Neural crest cell (in vitro differentiated cells): ENCODE data around the gene ARFIP1. TPM values are rescaled to one million over a fixed set of nuclear protein-coding genes. Genes with fewer than 3 reads are reported as not detected.
"Not testable (repeated sequence)": the region's sequence is repeated elsewhere in the genome, so short reads cannot be mapped to it uniquely, and the experiment has no call there.

Experiments
- DNase-seq: peaks from one replicate; pipeline ENCODE4 v3.0.0; 2021; ENCODE audit warnings: low read depth, mixed read lengths, low spot score
- H3K27ac Mint-ChIP-seq: one replicate; pipeline ENCODE4 v1.8.0; 2021; ENCODE audit warnings: mild to moderate bottlenecking, mixed read lengths; ENCODE audit not compliant: unreplicated experiment
- H3K27me3 Mint-ChIP-seq: 2 replicates; pipeline ENCODE4 v1.8.0; 2021; ENCODE audit warnings: low read depth, mild to moderate bottlenecking, mixed read lengths
- H3K36me3 Mint-ChIP-seq: 2 replicates; pipeline ENCODE4 v1.8.0; 2021; ENCODE audit warnings: low read depth, mild to moderate bottlenecking, mixed read lengths
- H3K4me1 Mint-ChIP-seq: 2 replicates; pipeline ENCODE4 v1.8.0; 2021; ENCODE audit warnings: mixed read lengths
- H3K4me3 Mint-ChIP-seq: one replicate; pipeline ENCODE4 v1.8.0; 2021; ENCODE audit warnings: mild to moderate bottlenecking, mixed read lengths
- H3K9me3 Mint-ChIP-seq: 2 replicates; pipeline ENCODE4 v1.8.0; 2021; ENCODE audit warnings: mixed read lengths
- total RNA-seq: library from RNA; stranded (reverse); gene quantifications from 2 replicates; pipeline ENCODE4 v1.2.1, GENCODE V29; 2021
- TF ChIP-seq, protein P1 (sequence below): fragments of 200-600 bp; sonication (generic); conservative IDR thresholded peaks from 2 replicates; pipeline ENCODE4 v1.5.0; 2021; ENCODE audit warnings: antibody characterized with exemption, mild to moderate bottlenecking

ARFIP1 gene
- total RNA-seq, 1 donor from 2014 or later: 37.4 TPM

DNA sequence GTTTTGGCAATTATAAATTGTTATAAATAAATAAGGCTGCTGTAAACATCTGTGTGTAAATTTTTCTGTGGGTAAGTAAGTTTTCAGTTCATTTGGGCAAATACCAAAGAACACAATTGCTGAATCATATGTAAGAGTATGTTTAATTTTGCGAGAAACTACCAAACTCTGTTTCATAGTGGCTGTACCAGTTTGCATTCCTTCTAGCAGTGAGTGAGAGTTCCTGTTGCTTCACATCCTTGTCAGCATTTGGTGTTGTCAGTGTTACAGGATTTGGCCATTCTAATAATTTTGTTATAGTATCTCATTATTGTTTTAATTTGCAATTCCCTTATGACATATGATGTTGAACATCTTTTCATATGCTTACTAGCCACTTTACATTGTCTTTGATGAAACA lies 48.4 kb downstream of the ARFIP1 start:
- no peak overlapping the region for H3K27ac Mint-ChIP-seq
- H3K36me3 Mint-ChIP-seq: peaks cover 59% of the 10 kb centered on the region
- H3K4me1 Mint-ChIP-seq: no peaks in the 10 kb centered on the region
- H3K9me3 Mint-ChIP-seq: peaks cover 26% of the 10 kb centered on the region
- H3K27me3 Mint-ChIP-seq: no peaks in the 10 kb centered on the region
- DNase-seq: no peak
- H3K4me3 Mint-ChIP-seq: no peak overlapping the region
- TF ChIP-seq, protein P1, sequence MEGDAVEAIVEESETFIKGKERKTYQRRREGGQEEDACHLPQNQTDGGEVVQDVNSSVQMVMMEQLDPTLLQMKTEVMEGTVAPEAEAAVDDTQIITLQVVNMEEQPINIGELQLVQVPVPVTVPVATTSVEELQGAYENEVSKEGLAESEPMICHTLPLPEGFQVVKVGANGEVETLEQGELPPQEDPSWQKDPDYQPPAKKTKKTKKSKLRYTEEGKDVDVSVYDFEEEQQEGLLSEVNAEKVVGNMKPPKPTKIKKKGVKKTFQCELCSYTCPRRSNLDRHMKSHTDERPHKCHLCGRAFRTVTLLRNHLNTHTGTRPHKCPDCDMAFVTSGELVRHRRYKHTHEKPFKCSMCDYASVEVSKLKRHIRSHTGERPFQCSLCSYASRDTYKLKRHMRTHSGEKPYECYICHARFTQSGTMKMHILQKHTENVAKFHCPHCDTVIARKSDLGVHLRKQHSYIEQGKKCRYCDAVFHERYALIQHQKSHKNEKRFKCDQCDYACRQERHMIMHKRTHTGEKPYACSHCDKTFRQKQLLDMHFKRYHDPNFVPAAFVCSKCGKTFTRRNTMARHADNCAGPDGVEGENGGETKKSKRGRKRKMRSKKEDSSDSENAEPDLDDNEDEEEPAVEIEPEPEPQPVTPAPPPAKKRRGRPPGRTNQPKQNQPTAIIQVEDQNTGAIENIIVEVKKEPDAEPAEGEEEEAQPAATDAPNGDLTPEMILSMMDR: no peak

DNA sequence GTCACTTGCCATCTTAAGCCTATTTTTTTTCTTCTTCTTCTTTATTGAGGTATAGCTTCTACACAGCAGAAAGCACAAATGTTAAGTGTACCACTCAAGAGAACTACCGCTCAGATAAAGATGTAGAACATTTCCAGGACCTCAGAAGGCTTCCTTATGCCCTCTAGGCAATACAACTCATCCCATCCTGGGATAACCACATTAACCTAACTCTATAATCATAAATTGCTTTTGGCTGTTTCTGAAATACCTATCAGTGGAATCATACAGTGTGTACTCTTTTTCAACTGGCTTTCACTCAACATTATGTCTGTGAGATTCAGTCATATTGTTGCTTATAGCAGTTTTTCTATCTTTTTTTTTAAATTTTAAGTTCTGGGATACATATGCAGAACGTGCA lies 51.7 kb downstream of the ARFIP1 start:
- H3K36me3 Mint-ChIP-seq: peaks cover 67% of the 10 kb centered on the region
- H3K27me3 Mint-ChIP-seq: no peaks in the 10 kb centered on the region

DNA sequence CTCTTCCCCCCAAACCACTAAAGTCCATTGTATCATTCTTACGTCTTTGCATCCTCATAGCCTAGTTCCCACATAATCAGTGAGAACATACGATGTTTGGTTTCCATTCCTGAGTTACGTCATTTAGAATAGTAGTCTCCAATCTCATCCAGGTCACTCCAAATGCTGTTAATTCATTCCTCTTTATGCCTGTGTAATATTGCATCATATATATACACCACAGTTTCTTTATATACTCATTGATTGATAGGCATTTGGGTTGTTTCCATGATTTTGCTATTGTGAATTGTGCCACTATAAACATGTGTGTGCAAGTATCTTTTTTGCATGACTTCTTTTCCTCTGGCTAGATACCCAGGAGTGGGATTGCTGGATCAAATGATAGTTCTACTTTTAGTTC lies 57.2 kb downstream of the ARFIP1 start:
- H3K27ac Mint-ChIP-seq: no peak overlapping the region
- peaks cover 5% of the 10 kb centered on the region for H3K4me1 Mint-ChIP-seq
- no peak overlapping the region for H3K4me3 Mint-ChIP-seq
- no peak for DNase-seq
- TF ChIP-seq, protein P1: no peak
- H3K27me3 Mint-ChIP-seq: no peaks in the 10 kb centered on the region
- peaks cover 28% of the 10 kb centered on the region for H3K9me3 Mint-ChIP-seq
- H3K36me3 Mint-ChIP-seq: peaks cover 83% of the 10 kb centered on the region

More for the DNA sequence above, 51.7 kb downstream of the ARFIP1 start:
- DNase-seq: no peak
- Mint-ChIP-seq H3K9me3 (peaks cover 11% of the 10 kb centered on the region), H3K4me1 (peaks cover 5% of the 10 kb centered on the region), H3K27ac (no peak overlapping the region), H3K4me3 (no peak overlapping the region)
- TF ChIP-seq, protein P1: no peak

DNA sequence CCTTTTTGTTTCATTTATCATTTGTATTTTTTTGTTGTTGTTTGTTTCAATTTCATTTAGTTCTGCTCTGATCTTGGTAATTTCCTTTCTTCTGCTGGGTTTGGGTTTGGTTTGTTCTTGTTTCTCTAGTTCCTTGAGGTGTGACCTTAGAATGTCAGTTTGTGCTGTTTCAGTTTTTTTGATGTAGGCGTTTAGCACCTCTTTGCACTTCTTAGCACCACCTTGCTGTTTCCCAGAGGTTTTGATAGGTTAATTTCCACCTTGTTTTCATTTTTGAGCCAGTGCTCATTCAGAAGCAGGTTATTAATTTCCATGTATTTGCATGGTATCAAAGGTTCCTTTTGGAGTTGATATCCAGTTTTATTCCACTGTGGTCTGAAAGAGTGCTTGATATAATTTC lies 60.0 kb downstream of the ARFIP1 start:
- Mint-ChIP-seq H3K9me3 (peaks cover 31% of the 10 kb centered on the region), H3K36me3 (peaks cover 71% of the 10 kb centered on the region)
- not testable (repeated sequence) for H3K27me3 Mint-ChIP-seq, DNase-seq, H3K27ac Mint-ChIP-seq, H3K4me1 Mint-ChIP-seq, H3K4me3 Mint-ChIP-seq

DNA sequence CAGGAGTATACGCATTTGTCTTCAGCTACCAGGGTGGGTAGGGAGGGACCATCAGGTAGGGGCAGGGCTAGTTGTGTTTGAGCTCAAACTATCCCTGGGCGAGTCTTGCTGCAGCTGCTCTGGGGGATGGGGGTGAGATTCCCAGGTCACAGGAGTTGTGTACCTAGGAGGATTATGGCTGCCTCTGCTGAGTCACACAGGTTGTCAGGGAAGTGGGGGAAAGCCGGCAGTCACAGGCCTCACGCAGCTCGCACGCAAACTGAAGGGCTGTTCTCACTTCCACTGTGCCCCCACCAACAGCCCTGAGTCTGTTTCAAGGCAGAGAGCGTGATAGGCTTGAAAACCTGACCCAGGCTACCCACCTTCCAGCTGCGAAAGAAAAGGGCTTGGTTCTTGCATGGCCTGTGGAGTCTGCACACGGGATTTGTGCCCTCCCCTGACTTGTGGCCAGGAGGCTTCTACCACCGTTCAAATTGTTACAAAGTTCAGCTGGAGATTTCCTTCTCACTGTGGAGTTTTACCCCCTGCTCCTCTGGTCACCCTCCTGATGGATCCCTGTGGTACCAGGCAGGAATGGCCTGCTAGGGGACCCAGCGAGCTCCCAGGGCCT lies 63.8 kb downstream of the ARFIP1 start:
- H3K36me3 Mint-ChIP-seq: peaks cover 38% of the 10 kb centered on the region
- TF ChIP-seq, protein P1: no peak
- no peak for DNase-seq
- no peak overlapping the region for H3K4me3 Mint-ChIP-seq
- H3K27ac Mint-ChIP-seq: peak overlapping the region; percentile 84
- H3K27me3 Mint-ChIP-seq: no peaks in the 10 kb centered on the region
- peaks cover 4% of the 10 kb centered on the region for H3K4me1 Mint-ChIP-seq
- H3K9me3 Mint-ChIP-seq: peaks cover 22% of the 10 kb centered on the region

DNA sequence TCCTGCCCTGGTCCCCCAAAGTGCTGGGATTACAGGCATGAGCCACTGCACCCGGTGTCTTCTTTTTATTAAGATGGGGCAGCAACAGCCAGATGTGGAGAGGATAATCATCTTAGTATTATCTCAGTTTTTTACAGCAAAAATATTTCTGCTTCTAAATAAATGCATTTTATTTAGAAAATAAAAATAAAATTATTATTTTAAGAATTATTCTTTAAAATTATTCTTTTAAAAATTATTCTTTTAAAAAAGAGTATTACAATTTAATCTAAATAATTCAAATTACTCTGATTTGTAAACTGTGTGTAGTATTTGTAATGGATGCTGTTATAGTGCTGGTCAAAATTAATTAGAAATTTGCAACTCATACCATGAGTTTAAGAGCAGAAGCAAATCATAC lies 67.6 kb downstream of the ARFIP1 start:
- Mint-ChIP-seq H3K4me1 (peaks cover 25% of the 10 kb centered on the region), H3K9me3 (peaks cover 9% of the 10 kb centered on the region), H3K36me3 (peaks cover 13% of the 10 kb centered on the region), H3K27me3 (no peaks in the 10 kb centered on the region), H3K27ac (no peak overlapping the region), H3K4me3 (no peak overlapping the region)
- TF ChIP-seq, protein P1: no peak
- DNase-seq: no peak
